Activated gamma-delta T cell (primary cell): ENCODE results near the gene BSND.

Experiments
- DNase-seq: peaks from one replicate; lab custom pipeline; 2025; lab: John Stamatoyannopoulos, UW

Gene BSND

GRCh38 chr1:54975356-54976108 lies 23.2 kb upstream of the BSND start:
- no peak for DNase-seq

- DNase-seq = no peak
Measured at GRCh38 chr1:54976747-54977146, 22.0 kb upstream of the BSND start.

- no peak for DNase-seq
Measured at GRCh38 chr1:54977533-54978297, 21.0 kb upstream of the BSND start.

GRCh38 chr1:54978528-54979326 lies 20.0 kb upstream of the BSND start:
- DNase-seq = no peak

- DNase-seq = no peak
Measured at GRCh38 chr1:54979327-54979891, 19.3 kb upstream of the BSND start.

- no peak for DNase-seq
Measured at GRCh38 chr1:54980046-54980527, 18.6 kb upstream of the BSND start.

GRCh38 chr1:54980528-54981241 lies 18.0 kb upstream of the BSND start, which contains the start of gene TMEM61:
Gene TMEM61 (plus strand): TSS chr1:54980628. CDS start chr1:54981066, 438 bp downstream.
- DNase-seq = no peak

- DNase-seq = no peak
Measured at GRCh38 chr1:54981466-54981865, 17.3 kb upstream of the BSND start.

- no peak for DNase-seq
Measured at GRCh38 chr1:54982739-54983138, 16.0 kb upstream of the BSND start.

GRCh38 chr1:54984131-54984842 lies 14.4 kb upstream of the BSND start:
- no peak for DNase-seq

GRCh38 chr1:54985556-54985955 lies 13.2 kb upstream of the BSND start:
- no peak for DNase-seq

- no peak for DNase-seq
Measured at GRCh38 chr1:54986025-54986424, 12.7 kb upstream of the BSND start.

GRCh38 chr1:54986533-54986932 lies 12.2 kb upstream of the BSND start:
- no peak for DNase-seq

GRCh38 chr1:54987427-54987826 lies 11.3 kb upstream of the BSND start:
- no peak for DNase-seq

GRCh38 chr1:54987919-54988705 lies 10.6 kb upstream of the BSND start:
- no peak for DNase-seq

GRCh38 chr1:54988975-54989374 lies 9.8 kb upstream of the BSND start:
- DNase-seq = no peak

GRCh38 chr1:54989473-54989872 lies 9.3 kb upstream of the BSND start:
- DNase-seq = no peak

- DNase-seq = no peak
Measured at GRCh38 chr1:54989968-54990810, 8.5 kb upstream of the BSND start.

GRCh38 chr1:54990916-54991315 lies 7.8 kb upstream of the BSND start:
- no peak for DNase-seq
